B cell (primary cell): ENCODE results near the gene LATS2. TPM values are rescaled to one million over a fixed set of nuclear protein-coding genes. Genes with fewer than 3 reads are reported as not detected.

ENCODE experiments used
- ATAC-seq: fragments of 200-7000 bp; cut with Tn5 transposase; one replicate; pipeline ENCODE4 v1.10.0; 2021; ENCODE audit warnings: low read depth, mild to moderate bottlenecking, moderate number of reproducible peaks, moderate library complexity
- CTCF ChIA-PET: fragments of 350-600 bp; sonication (Branson Sonifier 250); formaldehyde crosslinking; loops from one replicate; lab custom pipeline; 2021; ENCODE audit warnings: antibody characterized with exemption, inconsistent platforms; lab: Charles Lee
- POLR2A ChIA-PET: fragments of 350-600 bp; sonication (Branson Sonifier 250); formaldehyde crosslinking; loops from one replicate; lab custom pipeline; 2021; ENCODE audit warnings: antibody characterized with exemption; lab: Charles Lee
- DNase-seq: peaks from one replicate; pipeline ENCODE4 v3.0.0; 2013
- H2AFZ ChIP-seq: 2 replicates; pipeline ENCODE4 v1.6.1; 2012; ENCODE audit warnings: mild to moderate bottlenecking, low read depth, low read length; ENCODE audit not compliant: insufficient read depth, poor library complexity, severe bottlenecking
- H3K27ac ChIP-seq, 2 donors: 1 replicate in 1 of 2; 2 replicates in 1 of 2; pipeline ENCODE4 v1.5.1; 2012 to 2013; ENCODE audit warnings: low read length in 2 of 2, mild to moderate bottlenecking in 2 of 2, moderate library complexity in 1 of 2
- H3K27me3 ChIP-seq, 4 experiments: fragments of 200-600 bp in 1 of 4; sonication (generic) in 1 of 4; replicated peaks in 1 of 4; 1 replicate in 2 of 4; 2 replicates in 2 of 4; pipeline versions ENCODE4 v1.6.1 to v1.7.0; 2013 to 2016; ENCODE audit warnings: low read length in 3 of 4, mild to moderate bottlenecking in 2 of 4, mixed read lengths in 1 of 4, moderate library complexity in 1 of 4; ENCODE audit not compliant: insufficient read depth in 4 of 4, control insufficient read depth in 3 of 4; ENCODE audit errors: control extremely low read depth in 1 of 4
- H3K36me3 ChIP-seq, 2 experiments: replicated peaks in 1 of 2; 1 replicate in 1 of 2; 2 replicates in 1 of 2; pipeline versions ENCODE4 v1.6.1 to v1.7.1; 2013; ENCODE audit warnings: low read length in 1 of 2; ENCODE audit not compliant: insufficient read depth in 2 of 2, control insufficient read depth in 1 of 2; ENCODE audit errors: control extremely low read depth in 1 of 2, extremely low read depth in 1 of 2
- H3K4me1 ChIP-seq, 2 donors: fragments of 200-600 bp in 1 of 2; sonication (generic) in 1 of 2; 1 replicate in 1 of 2; 2 replicates in 1 of 2; pipeline versions ENCODE4 v1.5.1 to v1.6.1; 2013 to 2017; ENCODE audit warnings: low read length in 2 of 2; ENCODE audit not compliant: control insufficient read depth in 2 of 2, insufficient read depth in 2 of 2
- H3K4me2 ChIP-seq: replicated peaks from 2 replicates; pipeline ENCODE3; 2012; ENCODE audit warnings: mild to moderate bottlenecking, low read depth, low read length; ENCODE audit not compliant: poor library complexity, severe bottlenecking
- H3K4me3 ChIP-seq, 5 experiments: fragments of 200-600 bp in 1 of 5; sonication (generic) in 1 of 5; 1 replicate in 3 of 5; 2 replicates in 2 of 5; pipeline versions ENCODE4 v1.5.1 to v1.7.0; 2011 to 2016; ENCODE audit warnings: low read length in 4 of 5, mild to moderate bottlenecking in 4 of 5, low read depth in 2 of 5, control low read depth in 1 of 5, moderate library complexity in 1 of 5; ENCODE audit not compliant: insufficient read depth in 1 of 5; ENCODE audit errors: control extremely low read depth in 1 of 5, extremely low read depth in 1 of 5
- H3K79me2 ChIP-seq: fragments of 200-600 bp; sonication (generic); one replicate; pipeline ENCODE4 v1.6.0; 2016; ENCODE audit warnings: low read length; ENCODE audit not compliant: control insufficient read depth, insufficient read depth
- H3K9ac ChIP-seq: fragments of 200-600 bp; sonication (generic); 2 replicates; pipeline ENCODE4 v1.6.1; 2017; ENCODE audit warnings: mild to moderate bottlenecking, low read length, moderate library complexity
- H3K9me3 ChIP-seq, 3 donors: one replicate each; pipeline versions ENCODE4 v1.6.1 to v1.7.1; 2013; ENCODE audit warnings: low read length in 2 of 3; ENCODE audit not compliant: control insufficient read depth in 2 of 3, insufficient read depth in 1 of 3; ENCODE audit errors: control extremely low read depth in 1 of 3
- H4K20me1 ChIP-seq: 2 replicates; pipeline ENCODE4 v1.6.0; 2012; ENCODE audit warnings: mild to moderate bottlenecking, low read length; ENCODE audit not compliant: insufficient read depth, control insufficient read depth, poor library complexity, severe bottlenecking
- H3K27ac Mint-ChIP-seq: one replicate; pipeline ENCODE4 v1.8.0; 2021; ENCODE audit warnings: mixed read lengths
- H3K27me3 Mint-ChIP-seq: one replicate; pipeline ENCODE4 v1.8.0; 2021; ENCODE audit warnings: mixed read lengths
- H3K4me1 Mint-ChIP-seq: one replicate; pipeline ENCODE4 v1.8.0; 2021; ENCODE audit warnings: mixed read lengths
- H3K4me3 Mint-ChIP-seq: one replicate; pipeline ENCODE4 v1.8.0; 2021; ENCODE audit warnings: mixed read lengths
- H3K9me3 Mint-ChIP-seq: one replicate; pipeline ENCODE4 v1.8.0; 2022; ENCODE audit warnings: mixed read lengths; ENCODE audit not compliant: insufficient read depth
- EZH2 ChIP-seq: IDR thresholded peaks from 2 replicates; pipeline ENCODE4 v1.6.1; 2012; ENCODE audit warnings: borderline replicate concordance, low read depth, mild to moderate bottlenecking, moderate library complexity, low read length; ENCODE audit not compliant: insufficient read depth, poor library complexity, severe bottlenecking
- WGBS: methylation state at CpG from one replicate; pipeline ENCODE4 v1.1.5; 2013; ENCODE audit warnings: missing lambda C conversion rate; ENCODE audit not compliant: insufficient coverage; 5-methylcytosine and 5-hydroxymethylcytosine counted together
- intact Hi-C: fragments of 100-400 bp; cut with micrococcal nuclease; formaldehyde crosslinking; loops from one replicate; pipeline ENCODE4 v1.10.0; 2022
- polyA plus RNA-seq: library from polyadenylated mRNA; depleted of rRNA; stranded (reverse); fragments of >200 nt; gene quantifications from 2 replicates; pipeline ENCODE4 v1.2.3, GENCODE V29; 2012
- total RNA-seq, 2 donors: library from RNA; stranded (reverse); fragments of 120-200 nt in 1 of 2; gene quantifications; 1 replicate in 1 of 2; 2 replicates in 1 of 2; pipeline versions ENCODE4 v1.2.3 to v1.2.4, GENCODE V29; 2013 to 2022
- TF ChIP-seq, protein P1 (sequence below): fragments of 200-600 bp; IDR thresholded peaks from one replicate; pipeline ENCODE4 v1.8.0; 2022; ENCODE audit warnings: antibody characterized with exemption, mild to moderate bottlenecking

LATS2 gene
- total and polyA plus RNA-seq, 2 donors (not counting 1 experiment from before 2014, with no cell fraction given): 1.9 to 2.7 TPM

DNA sequence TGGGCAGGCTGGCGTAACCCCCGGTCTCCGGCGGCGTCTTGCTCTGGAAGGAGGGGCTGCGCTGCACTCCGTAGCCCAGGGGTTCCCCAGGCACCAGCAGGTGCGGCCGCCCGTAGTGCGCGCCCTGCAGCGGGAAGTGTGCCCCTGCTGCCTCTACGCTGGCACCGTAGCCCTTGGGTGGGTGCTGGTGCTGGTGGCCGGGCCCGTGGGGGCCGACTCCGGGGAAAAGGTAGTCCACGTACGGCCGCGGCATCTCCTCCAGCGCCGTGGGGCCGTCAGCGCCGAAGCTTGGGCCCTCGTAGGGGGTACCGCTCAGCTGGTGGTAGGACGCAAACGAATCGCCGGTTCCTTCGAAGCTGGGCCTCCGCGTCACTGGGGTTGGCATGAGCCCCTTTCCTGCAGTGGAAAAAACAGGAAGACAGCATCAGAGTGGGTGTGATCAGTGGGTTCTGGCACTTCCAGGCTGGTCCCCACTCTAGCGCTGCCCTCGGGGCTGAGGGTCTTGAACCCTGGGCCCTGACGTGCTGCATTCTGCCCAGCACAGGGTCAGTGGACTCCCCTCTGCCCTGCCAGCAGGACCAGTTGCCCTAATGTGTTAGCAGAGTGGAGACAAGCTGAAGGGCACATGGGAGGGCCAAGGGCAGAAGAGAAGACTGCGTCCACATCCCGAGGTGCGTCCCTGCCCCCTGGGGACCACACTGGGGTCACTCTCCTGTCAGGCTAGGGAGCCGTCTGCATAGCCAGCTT lies 72.3 kb downstream of the LATS2 start:
- TF ChIP-seq, protein P1, sequence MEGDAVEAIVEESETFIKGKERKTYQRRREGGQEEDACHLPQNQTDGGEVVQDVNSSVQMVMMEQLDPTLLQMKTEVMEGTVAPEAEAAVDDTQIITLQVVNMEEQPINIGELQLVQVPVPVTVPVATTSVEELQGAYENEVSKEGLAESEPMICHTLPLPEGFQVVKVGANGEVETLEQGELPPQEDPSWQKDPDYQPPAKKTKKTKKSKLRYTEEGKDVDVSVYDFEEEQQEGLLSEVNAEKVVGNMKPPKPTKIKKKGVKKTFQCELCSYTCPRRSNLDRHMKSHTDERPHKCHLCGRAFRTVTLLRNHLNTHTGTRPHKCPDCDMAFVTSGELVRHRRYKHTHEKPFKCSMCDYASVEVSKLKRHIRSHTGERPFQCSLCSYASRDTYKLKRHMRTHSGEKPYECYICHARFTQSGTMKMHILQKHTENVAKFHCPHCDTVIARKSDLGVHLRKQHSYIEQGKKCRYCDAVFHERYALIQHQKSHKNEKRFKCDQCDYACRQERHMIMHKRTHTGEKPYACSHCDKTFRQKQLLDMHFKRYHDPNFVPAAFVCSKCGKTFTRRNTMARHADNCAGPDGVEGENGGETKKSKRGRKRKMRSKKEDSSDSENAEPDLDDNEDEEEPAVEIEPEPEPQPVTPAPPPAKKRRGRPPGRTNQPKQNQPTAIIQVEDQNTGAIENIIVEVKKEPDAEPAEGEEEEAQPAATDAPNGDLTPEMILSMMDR: no peak
- TF ChIP-seq EZH2: no peak
- POLR2A ChIA-PET: no interaction called here
- CTCF ChIA-PET: no interaction called here
- H3K27me3 ChIP-seq: no peaks in the 10 kb centered on the region
- no peak overlapping the region for H3K4me2 ChIP-seq
- Mint-ChIP-seq H3K4me1 (no peaks in the 10 kb centered on the region), H3K27ac (no peak overlapping the region), H3K9me3 (no peaks in the 10 kb centered on the region), H3K27me3 (no peaks in the 10 kb centered on the region), H3K4me3 (no peak overlapping the region)
- no peaks in the 10 kb centered on the region for H4K20me1 ChIP-seq
- WGBS: 94% methylated on average over 44 of the region's 44 CpGs
- H3K9ac ChIP-seq: no peak overlapping the region
- peaks cover 0 to 14% (median 0%) of the 10 kb centered on the region in 3 donors for H3K9me3 ChIP-seq
- no peaks in the 10 kb centered on the region for H3K36me3 ChIP-seq
- no peaks in the 10 kb centered on the region for H3K79me2 ChIP-seq
- ATAC-seq (no peak), DNase-seq (no peak)
- intact Hi-C loops: no loop called here
- no peak overlapping the region for H3K4me3 ChIP-seq
- H3K4me1 ChIP-seq: no peaks in the 10 kb centered on the region
- no peak overlapping the region for H2AFZ ChIP-seq
- H3K27ac ChIP-seq: no peak overlapping the region
